HG03097 (cell line): ENCODE results near the gene GLB1L3.
A peak's percentile ranks its signal among the peaks of the same experiment; 100 is the strongest.

Experiments
- ATAC-seq: cut with Tn5 transposase; IDR thresholded peaks from one replicate; pipeline ENCODE4 v1.9.1; 2021; ENCODE audit not compliant: unreplicated experiment, low FRiP score

Gene GLB1L3, protein sequence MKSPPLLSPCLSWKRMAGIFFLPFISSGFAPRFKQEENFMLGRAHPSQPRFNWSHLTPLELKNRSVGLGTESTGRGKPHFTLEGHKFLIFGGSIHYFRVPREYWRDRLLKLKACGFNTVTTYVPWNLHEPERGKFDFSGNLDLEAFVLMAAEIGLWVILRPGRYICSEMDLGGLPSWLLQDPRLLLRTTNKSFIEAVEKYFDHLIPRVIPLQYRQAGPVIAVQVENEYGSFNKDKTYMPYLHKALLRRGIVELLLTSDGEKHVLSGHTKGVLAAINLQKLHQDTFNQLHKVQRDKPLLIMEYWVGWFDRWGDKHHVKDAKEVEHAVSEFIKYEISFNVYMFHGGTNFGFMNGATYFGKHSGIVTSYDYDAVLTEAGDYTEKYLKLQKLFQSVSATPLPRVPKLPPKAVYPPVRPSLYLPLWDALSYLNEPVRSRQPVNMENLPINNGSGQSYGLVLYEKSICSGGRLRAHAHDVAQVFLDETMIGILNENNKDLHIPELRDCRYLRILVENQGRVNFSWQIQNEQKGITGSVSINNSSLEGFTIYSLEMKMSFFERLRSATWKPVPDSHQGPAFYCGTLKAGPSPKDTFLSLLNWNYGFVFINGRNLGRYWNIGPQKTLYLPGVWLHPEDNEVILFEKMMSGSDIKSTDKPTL

DNA sequence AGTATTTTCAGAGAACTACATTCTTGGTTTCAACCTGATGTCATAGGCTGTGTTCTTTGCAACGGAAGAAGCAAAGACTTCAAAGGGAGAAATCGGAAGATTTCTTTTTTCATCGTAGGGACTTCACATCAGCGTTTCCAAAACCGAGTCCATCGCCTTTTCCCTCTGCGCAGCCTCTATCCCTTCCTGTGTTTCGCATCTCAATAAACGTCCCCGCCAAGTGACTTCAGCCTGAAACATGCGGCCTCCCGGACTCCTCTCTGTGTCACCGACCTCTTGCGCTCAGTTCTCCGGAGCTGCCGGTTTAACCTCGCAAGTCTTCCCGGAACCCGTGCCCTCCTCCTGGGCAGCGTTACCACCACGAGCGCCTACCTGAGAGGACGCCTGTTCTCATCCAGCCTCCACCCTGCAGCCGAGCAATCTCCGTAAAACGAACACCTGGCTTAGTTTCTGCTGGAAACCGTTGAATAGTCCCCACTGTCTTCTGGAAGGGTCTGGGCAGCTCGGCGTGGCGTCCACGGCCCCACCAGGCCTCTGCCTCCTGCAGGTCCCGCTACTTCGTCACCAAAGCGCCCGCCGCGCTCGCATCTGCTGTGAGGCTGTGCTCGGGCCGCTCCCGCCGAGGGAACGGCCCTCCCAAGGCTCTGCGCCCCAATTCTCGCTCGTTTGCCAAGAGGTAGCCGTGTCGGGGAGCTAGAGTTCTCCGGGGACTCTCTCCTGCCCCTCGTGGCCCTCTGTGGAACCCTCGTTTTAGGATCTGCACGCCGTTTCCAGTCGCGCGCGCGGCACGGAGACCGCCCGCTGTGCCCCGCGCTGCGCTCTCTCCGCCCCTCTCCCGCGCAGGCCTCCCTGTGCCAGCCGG is at the start of gene GLB1L3:
Gene GLB1L3, plus strand, starts transcription at position 846 of the 862 bp plus-strand sequence. CDS start 362 bp downstream, outside the sequence.
- ATAC-seq: peak; percentile 77

GRCh38 chr11:134226806-134227325 is 49.3 kb upstream of the GLB1L3 start:
- ATAC-seq: no peak

DNA sequence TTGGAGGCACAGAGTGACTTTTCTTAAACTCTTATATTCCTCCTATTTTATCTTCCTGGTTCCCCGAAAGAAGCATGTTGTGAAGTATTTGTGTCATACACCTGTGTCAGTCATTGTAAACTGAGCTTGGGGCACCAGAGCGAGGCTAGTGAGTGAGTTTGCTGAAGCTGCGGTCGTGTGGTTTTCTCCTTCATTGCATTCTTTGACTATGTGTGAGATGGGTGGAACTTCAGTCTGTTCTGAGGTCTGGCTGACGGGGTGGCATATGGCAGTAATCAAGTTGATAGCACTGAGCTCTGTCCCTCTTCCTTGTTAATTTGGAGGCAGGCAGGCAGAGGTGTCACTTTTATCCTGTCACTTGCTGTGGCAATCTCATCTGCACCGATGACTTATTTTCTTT is 47.6 kb upstream of the GLB1L3 start:
- peak; percentile 46 for ATAC-seq

DNA sequence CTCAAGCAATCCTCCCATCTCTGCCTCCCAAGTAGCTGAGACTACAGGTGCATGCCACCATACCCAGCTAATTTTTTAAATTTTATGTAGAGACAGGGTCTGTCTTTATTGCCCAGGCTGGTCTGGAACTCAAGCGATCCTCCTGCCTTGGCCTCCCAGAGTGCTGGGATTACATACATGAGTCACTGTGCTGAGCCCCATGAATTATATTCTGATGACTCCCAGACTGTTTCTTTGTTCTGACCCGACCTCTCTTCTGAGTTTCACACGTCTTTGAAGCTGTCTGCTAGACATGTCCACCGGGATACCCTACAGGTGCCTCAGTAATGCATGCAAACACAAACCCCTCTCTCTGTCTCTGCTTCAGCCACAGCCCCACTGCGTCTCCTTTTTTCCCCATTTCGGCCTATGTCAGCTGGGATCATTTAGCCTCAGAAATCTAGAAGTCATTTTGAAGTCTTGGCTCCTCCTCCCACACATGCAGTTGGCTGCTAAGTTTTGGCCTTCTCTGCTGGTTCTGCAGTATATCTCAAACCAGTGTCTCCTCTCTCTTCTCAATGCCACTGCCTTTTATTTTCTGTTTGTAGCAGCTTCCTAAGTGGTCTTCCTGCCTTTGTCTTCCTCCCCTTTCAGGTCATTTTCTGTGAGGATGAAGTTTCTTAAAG is 46.9 kb upstream of the GLB1L3 start:
- no peak for ATAC-seq

GRCh38 chr11:134230339-134230738 is 45.8 kb upstream of the GLB1L3 start:
- no peak for ATAC-seq

GRCh38 chr11:134231958-134232659 is 44.1 kb upstream of the GLB1L3 start:
- no peak for ATAC-seq

- no peak for ATAC-seq
Observed at GRCh38 chr11:134233729-134234179, 42.4 kb upstream of the GLB1L3 start.

- no peak for ATAC-seq
Observed at GRCh38 chr11:134235399-134235798, 40.8 kb upstream of the GLB1L3 start.

- ATAC-seq: no peak
Observed at GRCh38 chr11:134236834-134237556, 39.2 kb upstream of the GLB1L3 start.

DNA sequence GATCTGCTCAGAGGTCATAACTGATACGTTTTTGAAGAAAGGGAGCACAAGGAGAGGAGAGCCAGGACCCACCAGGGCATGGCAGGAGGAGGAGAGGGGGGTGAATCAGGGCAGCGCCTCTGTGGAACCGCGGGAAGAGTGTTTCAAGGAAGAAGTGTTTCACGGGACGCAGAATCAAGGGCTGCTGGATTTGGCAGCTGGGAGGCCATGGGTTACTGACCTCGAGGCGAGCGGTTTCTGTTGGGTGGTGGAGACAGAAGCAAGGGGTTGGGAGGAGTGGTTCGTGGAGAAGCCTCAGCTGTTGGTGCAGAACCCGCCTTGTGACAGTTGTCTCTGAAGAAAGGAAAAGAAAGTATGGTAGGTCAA is 38.6 kb upstream of the GLB1L3 start:
- ATAC-seq: no peak

- no peak for ATAC-seq
Observed at GRCh38 chr11:134238956-134239355, 37.2 kb upstream of the GLB1L3 start.

DNA sequence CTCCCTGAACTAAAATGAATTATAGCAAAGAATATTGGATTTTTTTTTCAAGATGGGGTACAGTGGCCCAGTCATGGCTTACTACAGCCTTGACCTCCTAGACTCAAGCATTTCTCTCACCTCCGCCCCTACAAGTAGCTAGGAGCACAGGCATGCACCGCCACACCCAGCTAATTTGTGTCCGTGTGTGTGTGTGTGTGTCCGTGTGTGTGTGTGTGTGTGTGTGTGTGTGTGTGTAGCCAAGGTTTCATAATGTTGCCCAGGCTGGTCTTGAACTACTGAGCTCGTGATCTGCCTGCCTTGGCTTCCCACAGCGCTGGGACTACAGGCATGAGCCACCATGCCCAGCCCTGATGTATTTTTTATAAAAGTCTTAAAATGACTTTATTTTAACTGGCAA is 35.6 kb upstream of the GLB1L3 start:
- no peak for ATAC-seq

DNA sequence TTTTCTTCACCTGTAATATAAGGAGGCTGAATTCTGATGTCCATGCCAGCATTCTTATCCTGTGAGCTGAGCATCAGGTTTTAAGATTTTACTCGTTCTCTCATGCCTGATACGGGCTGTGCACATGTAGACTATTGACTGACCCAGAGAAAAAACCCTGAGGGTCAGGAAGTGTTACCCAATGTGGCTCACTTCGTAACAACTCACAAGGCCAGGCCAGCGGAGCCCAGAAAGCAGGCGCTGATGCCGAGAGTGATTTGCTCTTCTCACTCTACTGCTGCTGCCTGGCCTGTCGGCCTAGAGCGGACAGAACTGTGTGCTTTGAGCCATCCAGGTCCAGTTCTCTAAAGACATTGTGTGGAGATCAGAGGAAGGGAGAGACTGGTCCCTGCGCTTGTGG is 33.8 kb upstream of the GLB1L3 start:
- no peak for ATAC-seq

DNA sequence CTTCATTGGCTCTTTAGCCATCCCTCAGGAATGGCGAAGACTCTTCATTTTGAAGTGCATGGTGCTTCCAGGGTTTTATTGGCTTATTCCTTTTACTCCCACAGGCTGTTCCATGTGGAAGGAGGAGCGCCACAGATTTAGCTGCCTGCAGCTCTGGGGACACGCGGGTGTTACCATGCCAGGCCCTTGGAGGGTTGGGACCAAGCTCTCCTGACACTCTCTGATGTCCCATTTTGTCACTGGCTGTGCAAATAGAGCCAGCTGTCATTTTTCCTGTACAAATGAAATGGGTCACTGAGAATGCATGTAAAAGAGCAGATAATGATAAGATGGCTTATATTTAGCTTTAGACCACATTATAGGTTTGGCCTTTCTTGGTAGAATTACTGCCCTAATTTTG is 32.3 kb upstream of the GLB1L3 start:
- ATAC-seq: no peak

- ATAC-seq: peak; percentile 61
Observed at GRCh38 chr11:134244593-134244992, 31.6 kb upstream of the GLB1L3 start.

- no peak for ATAC-seq
Observed at GRCh38 chr11:134245434-134245833, 30.7 kb upstream of the GLB1L3 start.

GRCh38 chr11:134246100-134246499 is 30.1 kb upstream of the GLB1L3 start:
- ATAC-seq: no peak

- ATAC-seq: no peak
Observed at GRCh38 chr11:134246678-134247077, 29.5 kb upstream of the GLB1L3 start.

DNA sequence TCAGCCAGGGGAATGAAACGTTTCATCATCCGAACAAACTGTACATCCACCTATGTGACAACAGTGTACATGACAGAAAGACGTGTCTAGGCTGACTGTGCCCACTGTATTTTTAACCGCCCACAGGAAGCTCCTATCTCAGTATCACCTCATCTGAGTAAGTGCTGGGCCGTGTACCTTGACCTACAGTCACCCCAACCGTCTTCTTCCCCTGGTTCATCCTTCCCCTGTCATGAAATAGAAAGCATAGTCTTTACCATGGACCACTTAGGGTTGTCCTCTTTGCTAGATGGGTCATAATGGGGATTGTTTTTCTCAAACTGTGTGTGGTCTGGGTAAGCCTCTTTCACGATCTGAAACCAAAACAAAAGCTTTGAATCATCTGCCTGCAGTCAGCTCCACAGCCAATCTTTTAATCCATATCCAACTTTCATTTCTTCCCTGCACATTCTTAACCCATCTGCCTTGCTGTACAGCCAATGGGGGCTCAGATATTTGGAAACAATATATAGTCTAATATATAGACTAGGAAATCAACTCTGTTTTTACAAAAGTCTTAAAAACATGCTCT is 27.2 kb upstream of the GLB1L3 start:
- ATAC-seq: no peak
